ENCODE data around the gene CLTA.

GRCh38 chr9:36173861-36174260 is 16.9 kb upstream of the CLTA start:
- TF ChIP-seq EZH2 (IDR thresholded peaks at IDR 0.05; ENCODE audit: borderline replicate concordance, low read length), result no peak
- TF ChIP-seq, protein P1, sequence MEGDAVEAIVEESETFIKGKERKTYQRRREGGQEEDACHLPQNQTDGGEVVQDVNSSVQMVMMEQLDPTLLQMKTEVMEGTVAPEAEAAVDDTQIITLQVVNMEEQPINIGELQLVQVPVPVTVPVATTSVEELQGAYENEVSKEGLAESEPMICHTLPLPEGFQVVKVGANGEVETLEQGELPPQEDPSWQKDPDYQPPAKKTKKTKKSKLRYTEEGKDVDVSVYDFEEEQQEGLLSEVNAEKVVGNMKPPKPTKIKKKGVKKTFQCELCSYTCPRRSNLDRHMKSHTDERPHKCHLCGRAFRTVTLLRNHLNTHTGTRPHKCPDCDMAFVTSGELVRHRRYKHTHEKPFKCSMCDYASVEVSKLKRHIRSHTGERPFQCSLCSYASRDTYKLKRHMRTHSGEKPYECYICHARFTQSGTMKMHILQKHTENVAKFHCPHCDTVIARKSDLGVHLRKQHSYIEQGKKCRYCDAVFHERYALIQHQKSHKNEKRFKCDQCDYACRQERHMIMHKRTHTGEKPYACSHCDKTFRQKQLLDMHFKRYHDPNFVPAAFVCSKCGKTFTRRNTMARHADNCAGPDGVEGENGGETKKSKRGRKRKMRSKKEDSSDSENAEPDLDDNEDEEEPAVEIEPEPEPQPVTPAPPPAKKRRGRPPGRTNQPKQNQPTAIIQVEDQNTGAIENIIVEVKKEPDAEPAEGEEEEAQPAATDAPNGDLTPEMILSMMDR (conservative IDR thresholded peaks at IDR 0.05 in 1 of 2, IDR thresholded peaks at IDR 0.05 in 1 of 2; ENCODE audit: extremely low read depth in 1 of 2, insufficient read depth in 1 of 2, low read depth in 1 of 2, low read length in 2 of 2), result no peak

Measured in mammary epithelial cell (primary cell).